BJ (cell line): ENCODE data around the gene FUCA1. TPM values are rescaled to one million over a fixed set of nuclear protein-coding genes. Genes with fewer than 3 reads are reported as not detected.

Experiments
- CTCF ChIA-PET: fragments of 350-600 bp; formaldehyde crosslinking; extraction: SDS; loops from one replicate; lab custom pipeline; 2021; ENCODE audit warnings: antibody characterized with exemption, inconsistent platforms; lab: Yijun Ruan, JAX
- POLR2A ChIA-PET: fragments of 300-600 bp; sonication (Branson Sonifier 250); formaldehyde crosslinking; extraction: SDS; loops from one replicate; lab custom pipeline; 2021; ENCODE audit warnings: antibody characterized with exemption; lab: Charles Lee
- DNase-seq: peaks from one replicate; pipeline ENCODE4 v3.0.0-alpha.2; 2011; ENCODE audit warnings: low read depth
- H3K27me3 ChIP-seq: 2 replicates; pipeline ENCODE4 v1.6.0; 2011; ENCODE audit warnings: low read length; ENCODE audit not compliant: control insufficient read depth, insufficient read depth
- H3K36me3 ChIP-seq: 2 replicates; pipeline ENCODE4 v1.5.1; 2011; ENCODE audit warnings: low read length; ENCODE audit not compliant: control insufficient read depth, insufficient read depth
- H3K4me3 ChIP-seq: 2 replicates; pipeline ENCODE4 v1.5.1; 2011; ENCODE audit warnings: low read depth, mild to moderate bottlenecking, control low read depth, low read length
- CTCF ChIP-seq: IDR thresholded peaks from 2 replicates; pipeline ENCODE4 v1.5.1; 2011; ENCODE audit warnings: low read depth, mild to moderate bottlenecking, control low read depth, inconsistent platforms, low read length, moderate library complexity; ENCODE audit not compliant: insufficient read depth
- polyA plus RNA-seq: library from polyadenylated mRNA; depleted of rRNA; stranded (reverse); fragments of >200 nt; gene quantifications from 2 replicates; pipeline ENCODE4 v1.2.3, GENCODE V29; 2011

The FUCA1 gene
- polyA plus RNA-seq, 1 experiment, result 12.5 TPM

- peak overlapping the region; percentile 75 for H3K4me3 ChIP-seq
- no peak for TF ChIP-seq CTCF
- no peaks in the 10 kb centered on the region for H3K27me3 ChIP-seq
- POLR2A ChIA-PET, result interaction anchor here (0.5 kb wide), 1 partner anchor 105 kb away, joined by 3 read pairs; no protein-coding TSS in a partner anchor
- H3K36me3 ChIP-seq, result peaks cover 6% of the 10 kb centered on the region
- DNase-seq, result no peak
- CTCF ChIA-PET, result interaction anchor here (1.1 to 4.6 kb wide), 6 partner anchors 11 to 117 kb away, joined by 3 to 38 read pairs (median 8); no protein-coding TSS in a partner anchor
Observed at GRCh38 chr1:23799570-23800399, 68.3 kb downstream of the FUCA1 start.

- DNase-seq, result no peak
- H3K27me3 ChIP-seq, result no peaks in the 10 kb centered on the region
- peaks cover 11% of the 10 kb centered on the region for H3K36me3 ChIP-seq
- ChIA-PET POLR2A (interaction anchor here (0.5 kb wide), 1 partner anchor 105 kb away, joined by 3 read pairs; no protein-coding TSS in a partner anchor), CTCF (interaction anchor here (1.1 to 4.6 kb wide), 4 partner anchors 11 to 28 kb away, joined by 3 to 38 read pairs (median 7); no protein-coding TSS in a partner anchor)
- H3K4me3 ChIP-seq, result no peak overlapping the region; the same call in 1 of the 2 replicates
- no peak for TF ChIP-seq CTCF
Observed at GRCh38 chr1:23799255-23799569, 68.9 kb downstream of the FUCA1 start.

GRCh38 chr1:23798662-23799142 lies 69.4 kb downstream of the FUCA1 start:
- Histone ChIP-seq H3K36me3 (peaks cover 12% of the 10 kb centered on the region), H3K4me3 (no peak overlapping the region), H3K27me3 (no peaks in the 10 kb centered on the region)
- ChIA-PET POLR2A (no interaction called here), CTCF (interaction anchor here (0.9 to 4.6 kb wide), 5 partner anchors 10 to 229 kb away, joined by 3 to 38 read pairs (median 4); no protein-coding TSS in a partner anchor)
- DNase-seq, result no peak
- TF ChIP-seq CTCF, result peak; percentile 14; the same call in 1 of the 2 replicates

- DNase-seq, result no peak
- no peaks in the 10 kb centered on the region for H3K27me3 ChIP-seq
- TF ChIP-seq CTCF, result no peak
- POLR2A ChIA-PET, result no interaction called here
- H3K4me3 ChIP-seq, result no peak overlapping the region
- CTCF ChIA-PET, result interaction anchor here (0.9 to 4.6 kb wide), 5 partner anchors 13 to 230 kb away, joined by 3 to 38 read pairs (median 7); no protein-coding TSS in a partner anchor
- H3K36me3 ChIP-seq, result peaks cover 15% of the 10 kb centered on the region
Observed at GRCh38 chr1:23797478-23798448, 70.3 kb downstream of the FUCA1 start.
